ENCODE results near the gene OLFML1. TPM values are rescaled to one million over a fixed set of nuclear protein-coding genes. Genes with fewer than 3 reads are reported as not detected.

The OLFML1 gene
- total and polyA plus RNA-seq, 5 donors, result 6.9 to 16.9 (median 12.3) TPM

- Histone ChIP-seq H3K9me3 (ENCODE audit: control insufficient read depth, low read length) (no peaks in the 10 kb centered on the region), H3K27me3 (ENCODE audit: control insufficient read depth, insufficient read depth) (no peaks in the 10 kb centered on the region), H3K4me3 (ENCODE audit: low read length) (no peak overlapping the region), H3K27ac (ENCODE audit: low read length) (no peak overlapping the region), H3K4me1 (ENCODE audit: control insufficient read depth, insufficient read depth, low read length) (peaks cover 6% of the 10 kb centered on the region)
- intact Hi-C loops (cut with DNase I), result no loop called here
- WGBS, result 63% methylated on average over 4 of the region's 4 CpGs
- ATAC-seq (no peak), DNase-seq (no peak)
Observed at GRCh38 chr11:7522121-7522520, 36.8 kb downstream of the OLFML1 start.

- intact Hi-C loops (cut with DNase I), result no loop called here
- H3K4me1 ChIP-seq (ENCODE audit: control insufficient read depth, insufficient read depth, low read length), result peaks cover 6% of the 10 kb centered on the region
- H3K27ac ChIP-seq (ENCODE audit: low read length), result no peak overlapping the region
- no peak overlapping the region for H3K4me3 ChIP-seq (ENCODE audit: low read length)
- ATAC-seq, result no peak
- 84% methylated on average over 4 of the region's 4 CpGs for WGBS
- H3K27me3 ChIP-seq (ENCODE audit: control insufficient read depth, insufficient read depth), result no peaks in the 10 kb centered on the region
- DNase-seq, result no peak
- H3K9me3 ChIP-seq (ENCODE audit: control insufficient read depth, low read length), result no peaks in the 10 kb centered on the region
Observed at GRCh38 chr11:7522546-7522945, 37.2 kb downstream of the OLFML1 start.

- 56% methylated on average over 6 of the region's 6 CpGs for WGBS
- H3K4me3 ChIP-seq (ENCODE audit: low read length), result no peak overlapping the region
- intact Hi-C loops (cut with DNase I), result no loop called here
- ATAC-seq, result peak; percentile 41 to 45
- no peak for DNase-seq
- H3K27me3 ChIP-seq (ENCODE audit: control insufficient read depth, insufficient read depth), result no peaks in the 10 kb centered on the region
- peaks cover 6% of the 10 kb centered on the region for H3K4me1 ChIP-seq (ENCODE audit: control insufficient read depth, insufficient read depth, low read length)
- H3K9me3 ChIP-seq (ENCODE audit: control insufficient read depth, low read length), result no peaks in the 10 kb centered on the region
- H3K27ac ChIP-seq (ENCODE audit: low read length), result no peak overlapping the region
Observed at GRCh38 chr11:7523416-7524210, 38.3 kb downstream of the OLFML1 start.

GRCh38 chr11:7524462-7525235, 39.3 kb downstream of the OLFML1 start:
- Histone ChIP-seq H3K4me3 (ENCODE audit: low read length) (no peak overlapping the region), H3K27ac (ENCODE audit: low read length) (no peak overlapping the region), H3K4me1 (ENCODE audit: control insufficient read depth, insufficient read depth, low read length) (peaks cover 6% of the 10 kb centered on the region), H3K9me3 (ENCODE audit: control insufficient read depth, low read length) (no peaks in the 10 kb centered on the region), H3K27me3 (ENCODE audit: control insufficient read depth, insufficient read depth) (no peaks in the 10 kb centered on the region)
- DNase-seq, result peak in 1 of 3 donors; percentile 32
- ATAC-seq, result no peak
- WGBS, result 85% methylated on average over 6 of the region's 6 CpGs
- intact Hi-C loops (cut with DNase I), result no loop called here

- no peak for ATAC-seq
- no peak overlapping the region for H3K4me3 ChIP-seq (ENCODE audit: low read length)
- 95% methylated on average over 4 of the region's 4 CpGs for WGBS
- H3K27ac ChIP-seq (ENCODE audit: low read length), result no peak overlapping the region
- no peak for DNase-seq
- no peaks in the 10 kb centered on the region for H3K27me3 ChIP-seq (ENCODE audit: control insufficient read depth, insufficient read depth)
- intact Hi-C loops (cut with DNase I), result no loop called here
- H3K4me1 ChIP-seq (ENCODE audit: control insufficient read depth, insufficient read depth, low read length), result peaks cover 6% of the 10 kb centered on the region
- H3K9me3 ChIP-seq (ENCODE audit: control insufficient read depth, low read length), result no peaks in the 10 kb centered on the region
Observed at GRCh38 chr11:7525424-7525823, 40.1 kb downstream of the OLFML1 start.

DNA sequence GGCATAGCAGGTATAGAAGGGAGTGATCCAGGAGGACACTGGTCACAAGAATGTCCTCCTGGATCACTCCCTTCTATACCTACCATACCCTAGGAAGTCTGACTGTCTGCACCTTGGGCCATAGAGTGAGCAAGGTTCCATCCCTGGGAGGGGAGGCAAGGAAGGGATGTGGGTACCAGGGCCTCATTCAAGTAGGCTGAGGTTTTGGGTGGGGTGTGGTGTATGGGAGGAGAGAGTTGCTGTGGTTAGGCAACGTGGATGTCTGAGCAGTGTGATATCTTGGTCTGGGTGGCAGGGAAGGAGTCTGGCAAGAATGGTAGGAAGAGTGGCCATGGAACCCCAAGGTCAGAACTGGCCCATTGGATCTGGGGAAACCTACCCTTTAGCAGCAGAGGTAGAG, 41.7 kb downstream of the OLFML1 start:
- Histone ChIP-seq H3K27ac (ENCODE audit: low read length) (no peak overlapping the region), H3K4me3 (ENCODE audit: low read length) (no peak overlapping the region), H3K9me3 (ENCODE audit: control insufficient read depth, low read length) (no peaks in the 10 kb centered on the region), H3K27me3 (ENCODE audit: control insufficient read depth, insufficient read depth) (no peaks in the 10 kb centered on the region), H3K4me1 (ENCODE audit: control insufficient read depth, insufficient read depth, low read length) (peaks cover 6% of the 10 kb centered on the region)
- ATAC-seq (no peak), DNase-seq (no peak)
- WGBS, result 69% methylated on average over 1 of the region's 1 CpG
- intact Hi-C loops (cut with DNase I), result no loop called here

DNA sequence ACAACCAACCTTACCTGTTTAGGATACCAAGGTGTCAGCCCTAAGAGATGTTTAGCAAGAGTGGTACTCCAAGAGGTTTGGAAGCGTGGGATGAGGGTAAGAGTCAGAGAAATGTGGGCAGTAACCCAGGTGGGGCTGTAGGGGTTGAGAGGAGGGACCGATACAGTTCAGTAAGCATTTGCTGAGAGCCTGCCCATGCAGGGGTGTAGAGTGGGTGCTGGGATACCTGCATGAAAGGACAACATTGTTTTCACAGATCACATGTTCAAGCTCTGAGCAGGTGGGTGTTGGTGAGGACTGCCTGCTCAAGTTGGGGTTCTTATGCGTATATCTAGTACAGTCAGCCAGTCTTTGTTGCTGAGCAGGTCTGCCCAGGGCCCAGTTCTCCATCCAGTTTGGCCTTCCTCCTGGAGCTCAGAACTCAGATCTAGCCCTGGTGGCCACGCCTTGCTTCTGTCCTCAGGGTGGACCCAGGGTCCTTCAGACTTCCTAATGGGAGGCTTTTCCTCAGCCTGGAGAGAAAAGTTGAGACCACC, 43.3 kb downstream of the OLFML1 start:
- Histone ChIP-seq H3K4me1 (ENCODE audit: control insufficient read depth, insufficient read depth, low read length) (peaks cover 4% of the 10 kb centered on the region), H3K27me3 (ENCODE audit: control insufficient read depth, insufficient read depth) (no peaks in the 10 kb centered on the region), H3K27ac (ENCODE audit: low read length) (no peak overlapping the region), H3K4me3 (ENCODE audit: low read length) (no peak overlapping the region), H3K9me3 (ENCODE audit: control insufficient read depth, low read length) (no peaks in the 10 kb centered on the region)
- intact Hi-C loops (cut with DNase I), result no loop called here
- 96% methylated on average over 4 of the region's 4 CpGs for WGBS
- DNase-seq (no peak), ATAC-seq (no peak)

- Histone ChIP-seq H3K4me3 (ENCODE audit: low read length) (no peak overlapping the region), H3K27me3 (ENCODE audit: control insufficient read depth, insufficient read depth) (no peaks in the 10 kb centered on the region), H3K4me1 (ENCODE audit: control insufficient read depth, insufficient read depth, low read length) (peaks cover 1% of the 10 kb centered on the region), H3K27ac (ENCODE audit: low read length) (no peak overlapping the region), H3K9me3 (ENCODE audit: control insufficient read depth, low read length) (no peaks in the 10 kb centered on the region)
- DNase-seq (no peak), ATAC-seq (no peak)
- WGBS, result 89% methylated on average over 1 of the region's 1 CpG
- intact Hi-C loops (cut with DNase I), result no loop called here
Observed at GRCh38 chr11:7530013-7530640, 44.8 kb downstream of the OLFML1 start.

DNA sequence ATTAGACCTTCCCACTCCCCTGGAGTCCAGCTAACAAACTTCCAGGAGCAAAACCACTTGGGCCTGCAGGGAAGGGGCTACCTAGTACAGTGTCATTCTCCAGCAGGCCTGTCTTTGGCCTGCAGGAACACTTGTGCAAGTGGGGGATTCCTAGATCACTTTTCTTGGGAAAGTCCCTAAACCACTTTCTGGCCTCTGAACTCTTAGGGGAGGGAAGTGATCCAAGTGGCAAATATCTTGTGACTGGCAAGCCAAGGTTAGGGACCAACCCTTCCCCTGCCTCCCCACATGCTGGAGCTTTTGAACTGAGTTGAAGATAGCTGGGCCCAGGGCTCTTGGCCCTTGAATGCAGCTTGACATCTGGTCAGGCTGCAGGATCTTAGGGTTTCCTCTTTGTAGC, 45.7 kb downstream of the OLFML1 start:
- DNase-seq (no peak), ATAC-seq (no peak)
- intact Hi-C loops (cut with DNase I), result no loop called here
- Histone ChIP-seq H3K27me3 (ENCODE audit: control insufficient read depth, insufficient read depth) (no peaks in the 10 kb centered on the region), H3K4me3 (ENCODE audit: low read length) (no peak overlapping the region), H3K4me1 (ENCODE audit: control insufficient read depth, insufficient read depth, low read length) (peaks cover 1% of the 10 kb centered on the region), H3K9me3 (ENCODE audit: control insufficient read depth, low read length) (no peaks in the 10 kb centered on the region), H3K27ac (ENCODE audit: low read length) (no peak overlapping the region)

DNA sequence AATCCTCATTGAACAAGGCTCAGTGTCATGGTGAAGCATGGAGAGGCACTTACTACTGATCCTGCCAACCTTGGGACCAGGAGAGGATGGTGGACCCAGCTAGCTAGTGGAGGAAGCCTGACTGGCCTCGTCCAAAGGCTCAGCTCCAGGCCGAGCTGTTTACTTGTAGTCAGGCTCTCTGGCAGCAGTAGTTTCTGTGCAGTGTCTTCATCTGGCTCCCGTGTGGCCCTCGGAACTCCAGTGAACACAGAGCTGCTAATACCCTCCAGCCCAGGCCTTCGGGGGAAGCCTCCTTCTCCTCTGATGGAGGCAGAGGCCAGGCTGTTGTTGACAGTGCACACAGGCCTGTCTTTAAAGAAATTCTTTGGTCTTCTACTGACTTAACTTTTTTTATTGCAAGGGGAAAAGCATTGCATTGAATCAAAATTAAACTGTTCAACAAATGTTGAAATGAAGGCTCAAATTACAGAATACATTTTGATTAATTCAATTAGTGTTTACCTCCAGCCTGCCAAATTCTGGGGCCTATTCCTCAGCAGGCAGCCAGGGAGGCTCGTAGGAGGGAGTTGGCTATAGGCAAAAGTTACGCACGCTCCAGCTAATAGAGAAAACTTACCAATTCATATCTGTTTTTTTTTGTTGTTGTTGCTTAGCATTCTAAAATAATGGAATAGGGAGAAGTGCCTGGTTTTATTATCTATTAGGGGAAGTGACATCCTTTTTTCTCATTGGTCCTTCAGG, 47.3 kb downstream of the OLFML1 start:
- DNase-seq, result peak in 1 of 3 donors; percentile 60
- intact Hi-C loops (cut with DNase I), result no loop called here
- Histone ChIP-seq H3K27ac (ENCODE audit: low read length) (no peak overlapping the region), H3K4me3 (ENCODE audit: low read length) (no peak overlapping the region), H3K27me3 (ENCODE audit: control insufficient read depth, insufficient read depth) (no peaks in the 10 kb centered on the region), H3K4me1 (ENCODE audit: control insufficient read depth, insufficient read depth, low read length) (peaks cover 1% of the 10 kb centered on the region), H3K9me3 (ENCODE audit: control insufficient read depth, low read length) (no peaks in the 10 kb centered on the region)
- no peak for ATAC-seq
- WGBS, result 75% methylated on average over 8 of the region's 8 CpGs
